AG09319 (cell line): ENCODE data around the gene AUTS2.

Experiments
- DNase-seq: peaks from one replicate; pipeline ENCODE4 v3.0.0-alpha.2; 2010; ENCODE audit warnings: low read depth; ENCODE audit errors: extremely low read depth
- CTCF ChIP-seq: IDR thresholded peaks from 2 replicates; pipeline ENCODE4 v1.5.1; 2011; ENCODE audit warnings: low read depth, mild to moderate bottlenecking, inconsistent platforms, low read length, moderate library complexity

Gene AUTS2

DNA sequence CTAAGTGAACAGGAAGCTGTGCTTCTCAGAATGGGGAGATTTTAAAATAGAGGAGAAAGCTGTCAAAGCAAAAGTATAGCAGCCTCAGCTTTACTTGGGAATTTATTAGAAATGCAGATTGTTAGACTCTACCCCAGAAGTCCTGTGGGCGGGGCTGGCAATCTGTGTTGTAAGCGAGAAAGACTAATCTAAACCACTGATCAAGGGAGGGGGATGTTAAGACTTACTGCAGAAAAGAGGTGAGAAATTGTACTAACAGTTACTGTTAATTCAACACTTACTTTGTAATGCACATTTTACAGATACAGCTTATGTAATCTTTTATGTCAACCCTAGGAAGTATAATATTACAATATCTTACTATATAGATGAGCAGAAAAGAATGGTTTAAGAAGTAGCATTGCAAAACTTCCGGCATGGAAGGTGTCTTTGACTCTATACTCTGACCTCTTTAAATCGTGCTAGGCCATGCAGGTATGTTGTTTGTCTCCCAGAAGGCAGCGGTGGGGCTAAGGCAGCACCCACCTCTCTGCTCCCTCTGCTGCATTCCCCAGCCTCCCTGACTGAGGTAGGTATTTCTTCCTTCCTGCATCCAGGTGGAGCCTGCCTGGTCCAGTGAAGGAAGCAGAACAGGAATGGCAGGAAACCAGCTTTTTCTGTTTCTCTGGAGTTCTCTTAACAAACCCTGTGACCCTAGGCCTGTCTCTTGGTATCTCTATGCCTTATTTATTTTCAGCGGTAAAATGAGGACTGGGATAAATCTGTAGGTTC is 462.2 kb downstream of the AUTS2 start:
- TF ChIP-seq CTCF = no peak
- no peak for DNase-seq

DNA sequence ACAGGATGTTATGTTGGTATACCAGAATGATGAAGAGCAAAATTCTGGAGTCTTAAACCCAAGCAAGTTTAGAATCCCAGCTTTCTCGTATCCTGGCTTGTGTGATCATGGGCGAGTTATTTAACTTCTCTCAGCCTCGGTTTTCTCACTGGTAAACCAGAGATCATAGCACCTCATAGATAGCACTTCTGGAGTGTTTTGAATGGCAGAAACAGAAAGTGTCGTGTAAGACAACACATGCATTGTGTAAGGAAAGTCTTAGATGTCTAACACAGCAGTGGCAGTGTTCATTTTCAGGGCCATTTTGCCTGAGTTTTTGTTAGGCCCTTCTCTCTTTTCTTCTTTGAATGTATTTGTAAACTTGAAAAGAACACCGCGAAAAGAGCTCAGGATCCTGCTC is 465.1 kb downstream of the AUTS2 start:
- DNase-seq = no peak
- TF ChIP-seq CTCF = no peak

DNA sequence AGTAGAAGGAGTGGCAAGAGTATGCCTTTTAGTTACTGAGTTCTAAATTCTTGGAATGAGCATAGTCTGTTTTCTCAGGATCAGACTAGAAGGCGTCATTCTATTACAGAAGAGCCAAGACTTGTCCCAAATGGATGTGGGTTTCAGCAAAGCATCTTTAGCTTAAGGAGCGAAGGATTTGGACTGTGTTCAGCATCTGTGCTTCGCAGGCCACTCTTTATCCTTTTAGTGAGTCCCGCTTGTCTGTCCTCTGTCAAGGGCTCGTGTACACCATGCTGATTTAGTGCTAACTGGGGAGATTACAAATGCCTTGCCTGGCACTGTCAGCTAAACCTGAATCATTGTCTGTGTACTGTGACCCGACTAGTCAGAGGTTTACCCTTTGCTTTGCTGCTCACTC is 465.7 kb downstream of the AUTS2 start:
- DNase-seq = no peak
- TF ChIP-seq CTCF = no peak

- no peak for DNase-seq
- TF ChIP-seq CTCF = no peak
Observed at GRCh38 chr7:70066844-70067243, 468.6 kb downstream of the AUTS2 start.

DNA sequence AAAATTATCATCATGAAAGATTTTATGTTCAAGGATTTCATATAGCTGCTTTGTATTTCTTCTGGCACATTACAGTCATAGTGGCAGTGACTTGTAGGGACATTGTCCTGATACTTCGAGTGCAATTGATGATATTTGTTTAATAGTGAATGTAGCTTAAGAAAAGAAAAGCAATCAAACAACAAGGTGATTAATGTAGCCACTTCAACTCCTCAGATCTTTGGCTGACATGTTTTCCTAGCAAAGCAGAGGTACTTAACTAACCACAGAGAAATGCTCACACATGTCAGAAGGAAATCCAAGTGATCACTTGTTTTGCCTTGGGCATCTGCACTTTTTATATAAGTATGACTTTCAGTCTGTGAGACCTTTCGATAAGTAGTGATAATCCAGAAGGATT is 470.3 kb downstream of the AUTS2 start:
- no peak for DNase-seq

GRCh38 chr7:70069977-70070376 is 471.7 kb downstream of the AUTS2 start:
- DNase-seq = no peak
- TF ChIP-seq CTCF = no peak

More for the DNA sequence above, 470.3 kb downstream of the AUTS2 start:
- TF ChIP-seq CTCF = no peak

- no peak for DNase-seq
- TF ChIP-seq CTCF = no peak
Observed at GRCh38 chr7:70071766-70072165, 473.5 kb downstream of the AUTS2 start.
